Ecto neural progenitor cell (in vitro differentiated cells): ENCODE data around the gene BUD13.
"Not testable (repeated sequence)": the region's sequence is repeated elsewhere in the genome, so short reads cannot be mapped to it uniquely, and the experiment has no call there.

Experiments
- DNase-seq: peaks from one replicate; pipeline ENCODE4 v3.0.0-alpha.2; 2018; ENCODE audit warnings: low spot score

The BUD13 gene

DNA sequence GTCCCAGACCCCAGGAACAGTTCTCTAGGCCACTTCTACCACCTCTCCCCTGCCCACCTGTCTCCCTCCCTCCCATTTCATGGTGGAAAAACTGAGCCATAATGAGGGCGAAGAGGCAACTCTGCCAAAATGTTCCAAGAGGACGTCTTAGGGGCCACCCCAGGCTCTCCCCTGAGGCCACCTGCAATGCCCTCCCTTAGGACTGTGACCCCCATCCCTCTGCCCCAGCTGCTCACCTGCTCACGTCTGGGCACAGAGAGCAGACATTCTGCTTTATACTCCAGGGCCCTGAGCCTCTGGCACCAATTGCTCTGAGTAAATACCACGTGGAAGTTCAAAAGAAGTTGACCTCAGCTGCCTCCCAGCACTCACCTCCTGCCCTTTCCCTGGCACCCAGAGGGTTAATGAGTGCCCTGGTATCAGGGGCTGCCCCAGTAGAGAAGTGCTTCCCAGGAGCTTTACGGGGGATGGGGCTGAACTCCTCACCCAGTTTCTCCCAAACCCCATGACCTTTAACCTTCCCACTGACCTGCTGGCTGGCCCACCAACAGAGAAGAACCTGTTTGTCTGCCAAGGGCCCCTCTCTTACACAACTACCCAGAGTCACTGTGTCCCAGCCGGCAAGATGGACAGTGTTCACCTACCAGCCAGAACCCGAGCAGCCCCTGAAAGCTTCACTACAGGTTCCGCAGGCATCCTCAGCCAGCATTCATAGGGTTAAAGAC, 19.5 kb upstream of the BUD13 start:
- no peak for DNase-seq

DNA sequence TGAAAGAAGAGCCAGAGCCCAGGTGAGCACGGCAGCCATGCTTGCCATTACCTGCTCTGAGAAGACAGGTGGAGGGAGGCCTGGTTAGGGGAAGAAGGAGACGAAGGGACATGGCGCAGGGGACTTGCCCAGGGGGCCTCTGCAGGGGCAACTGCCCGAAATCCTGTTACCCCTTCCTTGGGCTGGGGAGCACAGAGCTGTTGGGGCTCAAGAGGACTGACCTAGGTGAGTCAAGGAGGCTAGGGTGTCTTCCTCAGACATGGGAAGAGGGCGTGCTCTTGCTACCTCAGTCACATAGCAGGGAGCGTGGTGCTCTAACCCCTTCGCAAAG, 19.0 kb upstream of the BUD13 start, which contains the start of gene APOA5:
Gene APOA5, minus strand, starts transcription at position 67 of the 331 bp plus-strand sequence. Its CDS starts 19 bp downstream, at position 48.
- no peak for DNase-seq

DNA sequence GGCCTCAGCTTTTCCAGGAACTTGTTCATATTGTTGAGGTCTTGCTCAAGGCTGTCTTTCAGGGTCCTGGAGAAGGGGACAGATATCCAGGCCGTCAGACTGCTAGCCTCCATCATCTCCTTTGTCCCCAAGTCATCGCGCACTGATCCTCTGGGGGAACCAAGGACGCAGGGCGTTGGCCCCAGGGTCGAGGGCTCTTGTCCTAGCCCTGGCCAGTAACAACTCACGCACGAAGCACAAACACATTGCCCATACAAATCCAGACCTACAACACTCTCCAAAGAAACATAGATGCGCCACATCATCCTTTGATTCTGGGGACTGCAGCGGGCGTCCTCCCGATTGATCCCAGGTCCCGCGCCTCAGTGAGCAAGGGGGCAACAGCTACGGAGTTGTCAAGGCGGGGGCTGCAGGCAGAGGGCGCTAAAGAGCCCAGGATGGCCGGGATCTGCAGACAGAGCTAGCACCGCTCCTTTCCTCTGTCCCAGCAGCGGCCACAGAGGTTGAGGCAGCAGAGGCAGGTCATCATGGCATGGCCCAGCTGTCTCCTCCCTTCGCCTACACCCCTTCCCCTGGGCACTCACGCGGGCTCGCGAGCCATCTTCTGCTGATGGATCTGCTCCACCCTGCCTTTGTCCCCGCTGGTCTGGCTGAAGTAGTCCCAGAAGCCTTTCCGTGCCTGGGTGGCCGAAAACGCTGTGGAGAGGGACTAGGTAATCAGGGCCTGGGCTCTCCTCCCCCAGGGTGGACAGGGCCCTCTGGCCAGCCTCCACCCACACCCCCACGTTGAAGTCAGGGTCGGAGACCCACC, 18.4 kb upstream of the BUD13 start:
- DNase-seq, result peak; percentile 92

DNA sequence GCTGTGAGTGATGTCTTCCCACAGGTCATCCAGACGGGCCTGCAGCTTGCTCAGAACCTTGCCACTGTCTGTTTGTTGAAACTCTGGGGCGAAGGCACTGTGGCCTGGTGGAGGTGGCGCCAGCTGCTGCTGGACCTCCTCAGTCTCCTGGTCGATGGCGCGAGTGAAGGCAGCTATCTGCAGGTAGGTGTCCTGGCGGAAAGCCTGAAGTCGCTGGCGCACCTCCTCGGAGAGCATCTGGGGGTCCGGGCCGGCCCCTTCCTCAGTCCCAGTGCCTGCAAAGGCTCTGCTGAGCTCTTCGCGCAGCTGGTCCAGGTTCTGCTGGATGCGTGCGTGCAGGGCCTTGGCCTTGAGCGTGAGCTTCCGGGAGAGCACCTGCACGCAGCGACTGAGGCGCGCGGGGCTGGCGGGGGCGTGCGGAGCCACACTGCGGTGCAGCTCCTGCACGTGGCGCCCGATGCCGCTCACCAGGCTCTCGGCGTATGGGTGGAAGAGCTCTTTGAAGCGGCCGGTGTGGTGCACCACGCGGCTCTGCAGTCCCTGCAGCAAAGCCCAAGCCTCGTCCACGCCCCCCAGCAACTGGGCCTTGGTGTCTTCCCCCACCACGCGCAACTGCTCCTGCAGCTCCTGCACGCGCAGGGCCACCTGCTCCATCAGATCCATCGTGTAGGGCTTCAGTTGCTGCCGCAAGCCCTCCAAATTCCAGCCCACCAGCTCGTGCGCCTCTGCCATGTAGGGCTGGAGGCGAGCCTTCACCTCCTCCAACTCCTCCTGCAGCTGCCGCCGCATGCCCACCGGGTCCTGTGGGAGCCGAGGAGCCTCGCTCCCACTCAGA, 17.6 kb upstream of the BUD13 start:
- no peak for DNase-seq

DNA sequence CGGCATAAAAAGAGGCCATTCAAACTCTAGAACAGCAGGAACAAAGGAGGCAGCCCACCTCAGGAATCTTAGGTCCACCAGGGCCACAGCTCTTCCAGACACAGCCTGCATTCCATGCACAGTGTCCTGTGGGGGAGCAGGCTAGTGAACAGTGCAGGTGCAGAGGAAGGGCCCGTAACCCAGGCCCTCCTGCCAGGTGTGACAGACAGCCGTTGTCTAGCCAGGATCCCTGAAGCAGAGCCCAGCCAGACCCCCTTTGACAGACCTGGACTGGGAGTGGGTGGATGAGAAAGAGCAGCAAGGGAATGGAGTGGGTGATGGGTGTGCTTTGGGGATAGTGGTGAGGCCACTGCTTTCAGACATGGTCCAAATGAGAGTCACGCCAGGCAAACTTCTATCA, 16.2 kb upstream of the BUD13 start:
- no peak for DNase-seq

DNA sequence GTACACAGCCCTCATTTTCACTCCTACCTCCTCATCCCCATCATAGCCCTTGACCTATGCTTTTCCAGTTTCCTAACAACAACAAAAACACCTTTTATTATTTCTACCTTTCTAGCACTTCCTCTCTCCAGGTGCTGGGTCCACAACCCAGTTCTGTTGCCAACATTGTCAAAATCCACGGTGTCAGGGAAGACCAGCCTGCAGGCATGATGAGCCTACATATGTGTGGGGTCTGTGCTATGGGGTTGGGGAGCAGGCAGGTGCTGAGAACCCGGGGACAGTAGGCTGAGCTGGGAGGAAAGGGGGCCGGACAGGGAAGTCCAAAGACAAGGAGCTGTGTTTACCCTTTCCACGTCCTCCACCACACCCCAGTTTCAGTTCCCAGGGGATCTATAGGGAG, 15.7 kb upstream of the BUD13 start:
- no peak for DNase-seq

DNA sequence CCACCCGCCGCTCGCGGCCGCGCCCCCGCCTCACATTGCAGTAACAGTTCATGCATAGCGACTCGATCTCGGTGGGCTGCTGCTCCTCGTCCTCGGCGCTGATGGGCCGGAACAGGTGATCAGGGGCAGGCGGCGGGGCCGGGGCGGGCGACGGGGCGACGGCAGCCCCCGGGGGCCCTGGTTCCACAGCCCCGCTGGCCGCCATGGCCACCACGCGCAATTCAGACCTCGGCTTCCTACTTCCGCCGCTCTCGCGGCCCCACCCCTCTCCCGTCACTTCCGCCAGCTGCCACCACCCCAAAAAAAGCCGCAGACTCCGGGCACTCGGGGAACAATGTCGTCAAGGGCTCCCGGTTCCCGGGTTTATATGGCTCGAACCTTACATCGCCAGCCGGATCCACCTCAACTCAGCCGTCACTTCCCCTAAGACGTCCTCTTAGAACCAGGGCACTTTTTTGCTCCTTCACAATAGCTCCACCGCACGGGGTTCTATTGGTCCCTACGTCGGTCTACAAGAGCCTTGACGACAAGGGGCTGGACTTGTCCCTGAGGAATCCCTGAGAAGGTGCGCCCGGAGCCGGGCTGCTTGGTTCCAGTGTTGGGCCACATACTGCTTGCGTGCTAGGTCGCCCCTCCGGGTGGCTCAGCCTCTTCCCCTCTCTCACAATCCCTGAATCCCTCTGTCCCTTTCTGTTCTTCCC, 15.1 kb upstream of the BUD13 start, which contains the start of gene ZPR1:
Gene ZPR1, minus strand, starts transcription at position 238 of the 701 bp plus-strand sequence. Its CDS starts 33 bp downstream, at position 205.
- peak; percentile 79 for DNase-seq

DNA sequence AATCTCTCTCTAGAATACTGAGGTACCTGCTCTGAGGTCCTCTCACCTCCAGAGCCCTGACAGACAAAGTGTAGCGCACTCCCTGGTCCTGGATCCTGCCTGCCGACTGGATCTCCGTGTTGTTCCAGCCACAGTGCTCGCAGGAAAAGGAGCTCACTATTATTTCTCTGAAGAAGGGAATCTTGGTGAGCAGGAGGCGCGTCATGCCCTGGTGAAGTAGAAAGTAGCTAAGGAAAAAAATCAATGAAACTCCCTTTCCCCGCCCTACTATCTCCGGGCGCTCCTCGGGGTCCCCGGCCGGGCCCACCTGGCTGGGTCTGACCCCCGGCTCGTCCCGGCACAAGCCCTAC, 14.6 kb upstream of the BUD13 start:
- DNase-seq, result no peak

DNA sequence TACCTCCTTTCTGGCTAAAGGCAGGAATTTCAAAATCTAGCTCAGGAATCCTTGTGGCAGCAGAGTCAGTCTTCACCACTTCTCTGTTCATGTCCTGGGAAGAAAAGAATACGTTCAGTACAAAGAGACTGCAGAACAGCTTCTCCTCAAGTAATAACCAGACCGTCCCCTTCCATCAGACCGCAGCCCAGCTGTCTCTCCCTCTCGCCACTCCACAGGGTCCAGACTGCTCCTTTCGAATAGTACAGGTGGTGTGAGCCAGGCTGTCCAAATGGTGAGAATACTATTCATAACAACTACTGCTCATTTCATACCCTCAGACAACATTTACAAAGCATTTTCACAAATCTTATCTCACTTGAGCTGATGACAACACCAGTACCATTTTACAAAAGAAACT, 14.2 kb upstream of the BUD13 start:
- no peak for DNase-seq

DNA sequence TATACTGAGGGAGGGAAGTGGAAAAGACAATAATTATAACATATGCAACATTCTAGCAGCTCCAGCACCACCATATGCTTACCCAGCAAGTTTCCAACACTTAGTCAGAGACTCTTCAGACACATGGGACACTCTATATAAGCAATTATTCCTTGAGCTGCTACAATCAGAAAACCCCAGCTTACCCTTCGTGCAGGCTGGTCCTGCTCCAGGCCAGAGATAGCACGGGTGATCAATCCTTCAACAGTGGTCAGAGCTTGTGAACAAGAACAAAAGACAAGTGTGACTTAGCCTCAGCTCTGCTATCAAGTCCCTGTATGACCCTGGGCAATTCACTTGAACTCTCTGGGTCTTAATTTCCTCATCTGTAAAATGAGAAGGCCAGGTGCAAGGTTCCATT, 13.5 kb upstream of the BUD13 start:
- no peak for DNase-seq

DNA sequence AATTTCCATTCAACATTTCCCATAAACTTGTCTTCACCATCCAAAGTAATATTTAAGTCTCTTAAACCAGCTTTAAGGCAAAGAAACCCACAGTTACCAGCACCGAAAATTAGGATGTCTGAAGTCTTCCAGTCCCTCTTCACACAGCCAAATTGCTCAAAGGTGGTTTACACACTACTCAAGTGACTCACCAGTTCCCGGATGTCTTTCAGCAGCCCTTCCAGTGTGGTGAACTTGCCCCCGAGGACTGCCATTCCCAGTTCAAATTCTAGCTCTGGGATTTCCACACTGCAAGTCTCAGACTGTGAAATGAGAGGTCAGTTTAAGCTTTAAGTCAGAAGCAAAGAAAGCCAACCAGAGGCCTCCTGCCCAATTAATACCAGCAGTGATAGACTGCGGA, 9.9 kb upstream of the BUD13 start:
- DNase-seq, result no peak

DNA sequence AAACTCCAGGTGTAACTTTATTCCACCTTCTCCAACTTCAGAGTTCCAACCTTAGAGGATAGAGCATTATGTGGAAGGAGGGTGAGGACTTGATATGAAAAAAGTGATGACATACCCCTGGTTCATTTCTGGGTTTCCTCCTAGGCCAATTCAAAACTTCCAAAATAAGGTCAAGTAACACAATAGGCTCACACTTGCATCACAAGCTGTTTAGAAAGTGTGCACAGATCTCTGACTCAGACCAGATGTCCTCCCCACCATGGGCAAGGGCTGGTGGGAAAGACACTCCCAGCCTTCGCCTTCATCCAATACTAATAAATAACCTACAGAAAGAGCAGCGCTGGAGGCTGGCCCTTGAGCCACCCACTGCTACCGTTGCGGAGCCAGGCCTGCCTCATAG, 5.8 kb upstream of the BUD13 start:
- no peak for DNase-seq

DNA sequence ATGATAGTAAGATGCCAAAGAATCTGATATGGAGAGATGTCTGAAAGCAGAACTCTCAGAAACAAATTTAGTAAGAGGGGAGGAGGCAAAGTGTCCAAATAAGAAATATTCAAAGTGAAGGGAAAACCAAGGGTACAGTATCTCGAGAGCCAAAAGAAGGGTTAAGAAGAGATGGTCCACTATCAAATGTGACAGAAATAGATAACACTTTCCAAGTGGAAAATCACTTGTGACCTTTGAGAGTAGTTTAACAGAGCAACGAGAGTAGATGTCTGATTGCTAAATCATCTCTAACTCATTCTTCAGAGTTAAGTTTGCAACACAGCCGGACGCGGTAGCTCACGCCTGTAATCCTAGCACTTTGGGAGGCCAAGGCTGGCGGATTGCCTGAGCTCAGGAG, 4.3 kb upstream of the BUD13 start:
- DNase-seq, result no peak

DNA sequence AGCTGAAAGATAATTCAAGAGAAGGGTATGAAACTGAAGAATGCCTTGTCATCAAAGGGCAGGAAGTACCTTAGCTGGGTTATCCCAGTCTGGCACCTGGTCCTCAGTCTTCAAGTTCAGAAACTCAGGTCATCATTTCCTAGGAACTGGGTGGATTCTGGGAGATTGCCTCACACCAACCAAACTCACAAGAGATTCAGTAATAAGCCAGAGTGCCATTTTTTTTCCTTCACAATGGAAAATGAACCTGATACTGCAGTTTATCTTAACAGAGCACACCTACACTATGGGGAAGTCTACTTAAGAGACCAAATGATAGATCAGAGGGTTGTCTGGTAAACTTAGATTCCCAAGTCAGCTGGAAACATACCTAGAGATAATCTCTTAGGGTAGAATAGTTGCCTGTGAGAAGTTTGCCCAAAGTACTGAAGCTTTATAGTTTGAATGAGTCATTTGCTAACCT, 3.8 kb upstream of the BUD13 start:
- DNase-seq, result no peak

DNA sequence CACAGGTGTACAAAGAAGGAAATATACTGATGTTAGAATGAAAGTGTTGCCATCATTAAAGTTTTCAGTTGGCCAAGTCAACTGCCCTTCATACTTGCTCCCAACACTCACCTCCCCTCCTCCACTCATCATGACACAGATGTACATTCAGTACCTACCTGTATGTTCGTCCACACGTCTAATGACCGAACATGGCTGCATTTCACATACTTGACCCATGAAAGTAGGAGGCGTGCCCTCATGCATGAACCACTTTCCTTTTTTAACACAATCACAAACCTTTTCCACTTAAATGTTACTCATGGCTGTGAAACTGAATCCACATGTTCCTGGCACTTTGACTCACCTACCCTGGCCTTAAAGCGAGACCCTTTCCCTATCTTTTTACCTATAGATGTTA, 3.2 kb upstream of the BUD13 start:
- no peak for DNase-seq

DNA sequence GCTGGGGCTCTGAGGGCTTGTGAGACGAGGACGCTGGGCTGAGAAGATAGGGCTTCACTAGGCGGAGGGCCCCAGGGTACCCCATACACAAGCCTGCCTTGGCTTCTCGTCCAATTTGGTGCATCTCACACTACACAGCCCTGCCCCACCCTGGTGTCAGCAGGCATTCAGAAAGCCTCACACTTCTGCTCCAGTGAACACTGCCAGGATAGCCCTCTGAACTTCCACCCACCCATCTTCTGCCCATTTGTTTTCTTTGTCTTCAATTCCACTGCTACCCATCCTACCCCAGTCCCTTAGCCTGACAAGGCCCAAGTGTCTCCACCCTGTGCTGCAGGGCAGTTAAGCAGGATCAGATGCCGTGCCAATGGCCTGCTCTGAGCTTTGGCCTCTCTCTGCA, 1.9 kb upstream of the BUD13 start:
- DNase-seq, result no peak

DNA sequence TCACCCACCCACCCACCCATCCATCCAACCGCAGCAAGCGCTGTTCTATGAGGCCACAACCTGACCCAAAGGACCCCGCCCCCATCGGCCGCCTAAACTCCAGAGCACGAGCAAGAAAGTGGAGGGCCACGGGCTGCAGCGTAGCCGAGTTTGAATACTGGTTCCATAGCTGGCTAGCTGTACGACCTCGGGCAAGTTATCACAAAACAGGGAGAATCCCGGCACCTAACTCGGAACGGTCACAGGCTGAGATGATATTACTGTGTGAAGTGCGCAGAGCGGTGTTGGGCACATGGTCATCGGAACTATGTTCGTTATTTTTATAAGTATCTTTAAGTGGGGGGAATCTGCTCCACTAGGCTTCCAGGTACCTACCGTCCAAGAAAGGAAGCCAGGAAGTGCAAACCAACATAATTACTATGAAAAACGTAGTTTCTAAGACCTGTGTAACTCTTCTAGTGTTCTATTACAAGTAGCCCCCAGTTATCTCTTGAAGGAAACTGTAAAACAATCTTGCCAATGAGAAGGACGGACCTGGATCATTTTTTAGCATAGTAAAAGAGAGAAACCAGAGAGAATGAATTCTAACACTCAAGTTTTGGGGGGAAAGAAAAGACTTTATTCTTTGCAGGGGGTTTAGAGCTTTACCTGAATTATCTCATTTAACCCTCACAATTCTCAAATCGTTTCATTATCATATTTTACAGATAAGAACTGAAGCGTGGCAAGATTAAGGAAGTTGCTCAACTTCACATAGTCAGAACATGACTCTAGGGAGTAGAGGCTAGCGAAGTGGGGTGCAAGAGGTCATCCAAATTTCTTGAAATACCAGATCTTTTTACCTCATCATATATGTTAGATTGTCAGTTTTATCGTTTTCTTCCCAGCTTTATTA, 663 bp upstream of the BUD13 start:
- no peak for DNase-seq

DNA sequence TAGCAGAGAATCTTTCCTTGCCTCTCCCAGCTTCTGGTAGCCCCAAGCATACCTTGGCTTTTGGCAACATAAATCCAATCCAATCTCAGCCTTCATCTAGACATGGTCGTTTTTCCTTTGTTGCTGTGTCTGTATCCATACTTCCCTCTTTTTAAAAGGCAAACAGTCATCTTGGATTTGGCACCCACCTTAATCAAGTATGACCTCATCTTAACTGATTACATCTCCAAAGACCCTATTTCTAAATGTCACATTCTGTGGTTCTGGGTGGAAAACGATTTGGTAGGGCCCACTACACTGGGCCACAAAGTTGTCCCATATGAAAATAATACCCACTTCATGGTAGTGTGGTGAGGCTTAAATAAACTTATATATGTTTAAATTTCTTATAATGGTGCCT, 852 bp downstream of the BUD13 start:
- no peak for DNase-seq

DNA sequence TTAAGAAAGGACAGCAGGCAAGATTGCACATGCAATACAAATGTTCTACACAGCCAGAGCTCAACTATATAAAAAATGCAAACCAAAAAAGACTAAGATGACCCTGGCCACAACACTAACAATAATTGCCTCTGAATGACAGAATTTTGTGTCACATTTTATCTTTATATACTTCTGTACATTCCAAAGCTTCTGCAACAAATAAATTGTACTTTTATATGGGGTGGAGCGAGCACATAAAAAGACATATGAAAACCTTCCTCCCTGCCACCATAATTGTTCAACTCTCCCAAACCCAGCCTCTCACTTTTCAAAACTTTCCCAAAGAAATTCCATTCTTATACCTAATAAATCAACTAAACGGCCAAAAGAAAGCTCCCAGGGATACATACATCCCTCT, 10.7 kb downstream of the BUD13 start:
- DNase-seq, result no peak

DNA sequence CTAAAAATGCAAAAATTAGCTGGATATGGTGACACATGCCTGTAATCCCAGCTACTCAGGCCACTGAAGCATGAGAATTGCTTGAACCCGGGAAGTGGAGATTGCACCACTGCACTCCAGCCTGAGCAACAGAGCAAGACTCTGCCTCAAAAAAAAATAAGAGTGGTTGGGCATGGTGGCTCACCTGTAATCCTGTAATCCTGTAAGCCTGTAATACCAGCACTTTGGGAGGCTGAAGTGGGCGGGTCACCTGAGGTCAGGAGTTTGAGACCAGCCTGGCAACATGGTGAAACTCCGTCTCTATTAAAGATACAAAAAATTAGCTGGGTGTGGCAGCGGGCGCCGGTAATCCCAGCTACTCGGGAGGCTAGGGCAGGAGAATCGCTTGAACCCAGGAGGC, 16.7 kb downstream of the BUD13 start:
- DNase-seq, result not testable (repeated sequence)
